ENCODE results near the gene MFNG.

Gene MFNG

DNA sequence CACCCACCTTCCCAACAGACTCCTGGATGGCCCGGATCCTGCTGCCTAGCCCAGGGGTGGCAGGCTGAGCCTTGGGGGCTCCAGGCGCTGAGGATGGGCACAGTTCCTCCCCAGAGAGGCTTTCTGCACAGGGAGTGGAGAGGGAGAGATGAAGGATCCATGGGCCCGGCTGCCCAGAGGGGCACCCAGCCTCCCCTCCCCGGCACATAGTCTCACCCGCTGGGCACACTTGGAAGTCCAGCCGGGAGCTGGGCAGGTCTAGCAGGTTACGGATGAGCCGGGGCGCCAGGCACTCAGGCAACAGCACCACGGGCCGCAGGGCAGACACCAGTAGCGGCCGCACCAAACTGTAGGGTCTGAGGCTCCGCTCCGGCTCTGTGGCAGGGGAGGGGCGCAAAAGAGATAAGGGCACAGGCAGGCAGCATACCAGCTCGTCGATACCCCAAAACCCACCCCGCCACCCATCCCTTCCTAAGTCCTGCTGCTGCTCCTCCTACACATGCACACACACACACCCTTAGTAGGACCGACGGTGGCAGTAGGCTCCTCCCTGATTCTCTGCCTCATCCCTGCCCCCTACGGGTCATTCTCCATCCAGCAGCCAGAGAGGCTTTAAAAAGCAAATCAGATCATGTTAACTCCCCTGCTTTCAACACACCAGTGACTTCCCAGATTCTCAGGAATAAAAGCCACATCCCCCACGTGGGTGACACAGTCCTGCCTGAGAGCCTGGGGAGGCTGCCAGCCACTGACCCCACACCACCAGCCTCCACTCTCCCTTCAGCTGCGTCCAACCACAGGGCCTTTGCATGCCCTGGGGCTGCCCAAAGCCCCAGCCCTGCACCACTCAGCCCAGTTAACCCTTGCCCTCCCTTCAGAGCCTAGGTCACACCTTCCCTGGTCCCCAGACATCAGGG is 6.5 kb upstream of the MFNG start:
- peak; percentile 82 for DNase-seq (ENCODE audit: low spot score)

DNA sequence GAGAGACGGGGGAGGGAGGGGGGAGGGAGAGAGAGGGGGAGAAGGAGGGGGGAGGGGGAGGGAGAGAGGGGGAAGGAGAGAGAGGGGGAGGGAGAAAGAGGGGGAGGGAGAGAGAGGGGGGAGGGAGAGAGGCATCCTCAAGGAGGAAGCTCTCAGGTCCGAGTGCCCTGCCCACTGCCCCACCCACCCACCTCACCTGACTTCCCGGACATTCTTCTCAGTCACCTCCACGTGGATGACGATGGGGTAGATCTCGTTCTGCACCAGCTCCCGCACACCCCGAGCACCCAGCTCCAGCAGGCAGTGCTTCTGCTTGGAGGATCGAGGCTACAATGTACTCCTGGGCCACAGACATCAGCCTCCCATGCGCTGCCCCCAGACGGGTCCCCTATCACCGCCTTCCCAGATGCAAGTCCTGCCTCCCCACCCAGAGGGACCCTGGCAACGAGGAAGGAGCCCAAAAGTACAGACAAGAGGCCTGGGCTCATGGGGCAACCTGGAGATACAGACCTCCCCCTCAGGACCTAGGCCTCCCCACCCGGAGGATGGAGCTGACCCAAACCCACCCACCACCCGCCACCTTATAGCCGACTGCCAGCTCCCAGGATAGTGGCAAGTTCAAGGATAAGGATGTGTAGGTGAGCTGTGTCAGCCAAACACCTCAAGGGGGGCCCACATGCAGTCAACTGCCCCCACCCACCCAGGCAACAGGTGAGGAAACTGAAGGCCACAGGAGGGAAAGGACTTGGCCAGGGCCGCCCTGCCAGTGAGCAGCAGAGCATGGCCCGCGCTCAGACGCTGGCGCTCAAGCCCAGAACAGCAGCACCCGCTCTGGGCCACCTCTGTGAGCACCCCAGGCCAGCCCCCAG is 5.6 kb upstream of the MFNG start:
- DNase-seq (ENCODE audit: low spot score) = peak; percentile 34

GRCh38 chr22:37491106-37491505 is 4.9 kb upstream of the MFNG start:
- no peak for DNase-seq (ENCODE audit: low spot score)

GRCh38 chr22:37489983-37490382 is 3.8 kb upstream of the MFNG start:
- no peak for DNase-seq (ENCODE audit: low spot score)

- no peak for DNase-seq (ENCODE audit: low spot score)
Measured at GRCh38 chr22:37488337-37489135, 2.4 kb upstream of the MFNG start.

DNA sequence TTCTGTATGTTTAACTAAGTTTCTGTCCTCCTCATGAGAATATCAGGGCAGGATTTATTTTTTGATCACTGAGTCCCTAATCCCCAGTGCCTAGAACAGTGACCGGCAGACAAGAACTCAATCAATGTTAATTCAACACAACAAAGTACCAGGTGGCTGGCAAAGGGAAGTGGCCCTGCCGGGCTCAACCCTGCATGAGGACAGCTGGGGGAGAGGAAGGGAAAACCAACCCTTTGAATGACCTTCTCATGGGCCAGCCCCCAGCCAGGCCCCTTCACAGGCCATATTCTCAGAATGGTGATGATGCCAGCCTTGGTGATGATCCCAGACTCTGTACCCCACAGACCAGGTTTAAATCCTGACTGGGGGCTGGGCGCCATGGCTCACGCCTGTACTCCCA is 1.4 kb upstream of the MFNG start:
- DNase-seq (ENCODE audit: low spot score) = no peak

- no peak for DNase-seq (ENCODE audit: low spot score)
Measured at GRCh38 chr22:37487129-37487528, 945 bp upstream of the MFNG start.

GRCh38 chr22:37485395-37486223 is 575 bp downstream of the MFNG start:
- DNase-seq (ENCODE audit: low spot score) = no peak

DNA sequence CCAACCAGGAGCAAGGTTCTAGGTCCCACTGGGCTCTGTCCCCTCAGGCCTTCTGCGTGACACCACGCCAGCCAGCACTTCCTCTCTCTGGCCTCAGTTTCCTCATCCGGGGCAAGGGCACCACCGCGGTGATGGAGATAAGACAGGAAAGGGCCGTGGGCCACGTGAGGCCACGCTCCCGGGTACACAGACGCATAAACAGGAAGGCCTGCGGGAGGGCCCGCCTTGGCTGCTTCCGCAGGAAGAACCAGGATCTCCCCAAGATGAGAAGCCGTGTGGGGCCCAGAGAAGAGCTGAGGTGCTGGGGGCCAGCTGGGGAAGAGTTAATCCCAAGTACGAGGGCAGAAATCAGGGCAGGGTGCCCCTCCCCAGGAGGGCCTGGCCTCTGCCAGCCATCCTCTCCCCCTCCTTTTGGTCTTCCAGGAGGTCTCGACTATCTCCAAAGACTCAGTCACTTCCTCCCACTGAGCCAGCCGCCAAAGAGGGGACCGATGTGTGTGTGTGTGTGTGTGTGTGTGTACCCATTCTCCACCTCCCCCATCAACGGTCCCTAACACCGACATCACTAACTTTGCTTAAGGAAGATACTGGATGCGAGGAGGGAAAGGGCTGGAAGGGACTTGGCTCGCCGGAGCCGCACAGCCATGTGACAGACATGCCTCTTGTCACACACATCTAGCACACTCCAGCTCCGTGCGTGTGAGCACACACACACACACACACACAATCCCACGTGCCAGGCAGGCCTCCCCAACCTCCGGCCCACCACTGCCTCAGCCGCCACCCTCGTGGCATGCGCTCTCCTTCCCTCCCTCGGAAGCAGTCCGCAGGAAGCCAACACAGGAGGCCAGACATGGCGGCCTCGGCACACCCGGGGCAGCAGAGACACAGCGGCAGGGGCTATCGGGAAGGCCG is 1.4 kb downstream of the MFNG start:
- DNase-seq (ENCODE audit: low spot score) = no peak

DNA sequence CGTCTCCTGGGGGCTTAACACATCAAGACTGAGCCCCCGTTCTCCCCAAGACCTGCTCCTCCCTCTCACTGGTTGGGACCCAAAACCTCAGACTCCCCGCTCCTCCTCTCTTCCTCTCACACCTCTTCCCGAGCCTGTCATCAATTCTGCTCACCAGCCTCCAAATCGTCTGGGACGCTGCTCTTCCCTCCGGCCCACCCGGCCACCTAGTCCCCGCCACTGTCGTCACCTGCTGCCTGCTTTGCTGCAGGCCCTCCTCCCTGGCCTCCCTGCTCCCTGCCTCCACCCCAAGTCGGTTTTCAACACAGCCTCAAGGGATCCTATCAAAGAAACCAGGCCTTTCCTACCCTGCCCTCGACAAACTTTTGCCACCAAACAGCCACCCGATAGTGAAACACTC is 3.1 kb downstream of the MFNG start:
- no peak for DNase-seq (ENCODE audit: low spot score)

DNA sequence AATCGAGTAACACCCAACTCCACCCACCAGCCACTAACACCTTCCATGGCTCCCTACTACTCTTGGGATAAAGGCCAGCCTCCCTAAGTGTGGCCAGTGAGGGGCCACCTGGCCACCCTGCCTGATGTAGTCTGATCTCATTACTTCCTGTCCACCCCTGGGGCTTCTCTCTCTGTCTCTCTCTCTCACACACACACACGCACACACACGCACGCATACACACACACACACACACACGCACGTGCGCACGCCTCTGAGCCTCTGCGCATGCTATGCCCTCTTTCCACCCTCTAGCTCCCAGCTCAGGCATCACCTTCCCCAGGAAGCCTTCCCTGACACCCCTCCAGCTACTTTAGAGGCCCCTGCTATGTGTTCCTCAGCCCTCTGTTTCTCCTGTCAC is 3.9 kb downstream of the MFNG start:
- no peak for DNase-seq (ENCODE audit: low spot score)

- no peak for DNase-seq (ENCODE audit: low spot score)
Measured at GRCh38 chr22:37481347-37481907, 4.8 kb downstream of the MFNG start.

- no peak for DNase-seq (ENCODE audit: low spot score)
Measured at GRCh38 chr22:37480387-37481346, 5.5 kb downstream of the MFNG start.

DNA sequence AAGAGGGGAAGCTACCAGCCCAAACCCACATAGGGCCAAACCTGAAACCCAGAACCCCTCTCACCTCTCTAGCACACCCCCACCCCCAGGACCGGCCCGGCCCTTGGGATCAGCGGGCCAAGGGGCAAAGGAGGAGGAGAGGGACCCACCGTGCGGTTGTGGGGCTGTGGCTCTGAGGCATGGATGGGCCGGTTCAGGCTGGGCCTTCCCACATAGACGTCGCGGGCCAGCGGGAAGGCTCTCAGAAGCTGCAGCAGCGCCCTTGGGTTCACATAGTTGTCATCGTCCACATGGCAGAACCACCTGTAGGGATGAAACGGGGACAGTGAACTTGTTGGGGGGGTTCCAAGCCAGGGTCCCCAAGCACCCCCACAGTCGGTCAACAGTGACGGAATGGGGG is 7.0 kb downstream of the MFNG start:
- no peak for DNase-seq (ENCODE audit: low spot score)

DNA sequence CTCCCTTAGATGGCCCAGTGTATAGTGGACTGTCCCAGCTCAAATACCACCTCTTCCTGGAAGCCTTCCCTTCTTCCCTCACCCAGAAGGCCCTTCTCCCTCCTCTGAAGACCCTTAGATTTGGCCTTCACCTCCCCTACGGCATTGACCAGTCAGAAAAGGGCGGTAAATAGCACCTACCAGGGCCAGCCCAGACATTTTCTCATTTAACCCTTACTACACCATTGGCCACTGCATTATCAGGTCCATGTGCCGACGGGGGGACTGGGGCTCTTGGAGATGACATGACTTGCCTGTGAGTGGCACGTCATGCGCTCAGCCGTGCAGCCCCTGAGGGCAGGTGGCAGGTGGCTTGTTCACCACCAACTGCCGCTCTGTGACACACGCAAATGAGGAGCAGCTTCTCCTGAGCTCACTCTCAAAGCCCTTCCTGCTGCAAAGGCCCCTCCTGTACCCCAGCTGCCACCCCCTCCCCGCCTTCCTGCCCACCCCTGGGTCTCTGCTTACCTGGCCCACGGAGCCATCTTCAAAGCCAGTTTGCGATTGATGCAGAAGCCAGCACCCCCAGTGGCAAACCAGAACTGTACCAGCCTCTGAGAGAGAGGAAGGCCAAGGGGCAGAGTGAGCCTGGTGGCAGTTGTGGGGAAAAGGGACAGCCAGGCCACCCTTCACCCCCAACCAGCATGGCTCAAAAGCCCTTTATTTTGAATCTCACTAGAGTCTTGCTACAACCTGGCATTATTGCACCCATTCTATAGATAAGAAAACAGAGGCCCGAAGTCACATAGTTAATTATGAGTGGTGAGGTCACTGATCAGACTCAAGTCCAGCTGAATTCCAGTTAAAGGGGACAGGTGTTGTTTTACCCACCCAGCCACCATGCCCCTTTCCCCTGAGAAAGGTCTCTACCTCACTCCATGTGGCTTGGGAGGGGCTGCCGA is 9.5 kb downstream of the MFNG start:
- DNase-seq (ENCODE audit: low spot score) = no peak

GRCh38 chr22:37474447-37475090 is 11.6 kb downstream of the MFNG start:
- no peak for DNase-seq (ENCODE audit: low spot score)

GRCh38 chr22:37473437-37473946 is 12.7 kb downstream of the MFNG start:
- no peak for DNase-seq (ENCODE audit: low spot score)
